AG10803 (cell line): ENCODE data around the gene UBC.

Source experiments
- DNase-seq: peaks from one replicate; pipeline ENCODE4 v3.0.0; 2010; ENCODE audit warnings: low read depth
- H3K4me3 ChIP-seq: 2 replicates; pipeline ENCODE4 v1.5.1; 2011; ENCODE audit warnings: mild to moderate bottlenecking, low read length, control low read depth
- CTCF ChIP-seq: conservative IDR thresholded peaks from 2 replicates; pipeline ENCODE4 v1.5.1; 2011; ENCODE audit warnings: mild to moderate bottlenecking, low read length, control low read depth, inconsistent platforms

The UBC gene

GRCh38 chr12:124874988-124875802 is 39.3 kb downstream of the UBC start:
- DNase-seq: no peak
- no peak overlapping the region for H3K4me3 ChIP-seq
- no peak for TF ChIP-seq CTCF

GRCh38 chr12:124874188-124874587 is 40.3 kb downstream of the UBC start:
- H3K4me3 ChIP-seq: no peak overlapping the region
- DNase-seq: no peak
- no peak for TF ChIP-seq CTCF

GRCh38 chr12:124872068-124872719 is 42.3 kb downstream of the UBC start:
- H3K4me3 ChIP-seq: no peak overlapping the region
- TF ChIP-seq CTCF: no peak
- DNase-seq: no peak

DNA sequence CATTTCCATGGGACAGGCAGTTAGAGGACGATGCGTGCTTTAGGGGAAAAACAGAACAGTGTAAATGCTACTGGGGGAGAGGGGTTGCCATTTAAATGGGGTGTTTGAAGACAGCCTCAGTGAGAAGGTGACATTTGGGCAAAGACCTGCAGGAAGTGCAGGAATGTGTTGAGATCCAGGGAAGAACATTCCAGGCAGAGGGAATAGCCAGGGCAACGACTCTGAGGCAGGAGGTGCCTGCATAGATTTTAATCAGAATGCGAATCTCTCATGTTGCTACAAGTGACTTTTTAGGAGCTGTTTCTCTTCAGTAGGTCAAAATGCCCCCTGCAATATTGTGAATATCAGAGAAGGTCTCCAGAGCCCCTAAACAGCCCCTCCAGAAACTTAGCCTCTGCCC is 43.2 kb downstream of the UBC start:
- TF ChIP-seq CTCF: no peak

GRCh38 chr12:124870515-124870914 is 43.9 kb downstream of the UBC start:
- no peak for DNase-seq
- no peak for TF ChIP-seq CTCF
- no peak overlapping the region for H3K4me3 ChIP-seq

More for the DNA sequence above, 43.2 kb downstream of the UBC start:
- DNase-seq: no peak
- no peak overlapping the region for H3K4me3 ChIP-seq

DNA sequence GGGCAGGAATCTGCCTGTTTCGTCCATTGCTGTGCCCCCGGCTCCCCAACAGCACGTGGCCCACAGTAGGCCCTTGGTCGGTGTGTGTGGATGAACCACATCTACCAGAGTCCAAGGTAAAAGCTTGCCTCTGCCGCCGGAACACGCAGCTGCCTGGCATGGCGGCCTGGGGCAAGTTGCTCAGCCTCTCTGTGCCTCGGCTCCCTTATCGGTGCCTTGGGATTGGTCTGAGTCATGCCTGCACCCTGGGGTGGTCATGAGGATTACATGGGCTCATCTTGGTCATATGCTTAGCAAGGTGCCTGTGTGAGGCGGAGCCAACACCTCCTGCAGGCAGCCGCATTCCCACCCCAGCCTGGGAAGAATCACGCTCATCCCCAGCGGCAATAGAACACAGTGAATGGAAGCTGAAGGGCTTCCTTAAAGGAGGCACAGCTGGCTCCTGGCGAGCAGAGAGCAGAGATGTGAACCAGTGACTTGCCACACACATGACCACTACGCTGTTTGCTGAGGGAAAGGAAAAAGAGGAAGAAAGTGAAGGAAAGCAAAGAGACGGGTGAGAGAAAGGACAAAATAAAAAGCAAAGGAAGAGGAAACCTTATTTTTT is 45.3 kb downstream of the UBC start:
- TF ChIP-seq CTCF: no peak
- DNase-seq: no peak
- H3K4me3 ChIP-seq: no peak overlapping the region
